ENCODE results near the gene PTPRN2.

DNA sequence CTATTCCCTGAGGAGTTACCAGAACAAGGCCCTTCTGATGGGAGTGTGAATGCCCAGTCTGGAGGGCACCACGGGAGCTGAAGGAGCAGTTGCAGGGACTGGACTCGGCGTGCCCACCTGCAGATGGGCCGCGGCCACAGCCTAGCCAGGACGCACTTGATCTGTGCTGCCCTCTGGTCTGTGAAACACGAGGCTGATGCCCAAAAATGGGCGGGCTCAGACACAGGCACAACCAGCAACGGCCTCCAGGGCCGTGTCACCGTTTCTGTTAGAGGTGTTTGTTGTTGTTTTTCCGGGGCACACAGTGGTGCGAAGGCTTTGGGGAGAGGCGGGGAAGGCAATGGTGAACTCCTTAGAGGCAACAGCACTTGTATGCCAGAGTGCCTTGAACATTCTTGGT lies 1015.0 kb downstream of the PTPRN2 start:
- TF ChIP-seq CTCF (IDR thresholded peaks at IDR 0.05; ENCODE audit: low read depth, low read length), result no peak
- TF ChIP-seq POLR2A (IDR thresholded peaks at IDR 0.05; ENCODE audit: extremely low read depth, insufficient read length), result no peak
